ENCODE data around the gene EPHA7. TPM values are rescaled to one million over a fixed set of nuclear protein-coding genes. Genes with fewer than 3 reads are reported as not detected.

The EPHA7 gene
- total RNA-seq, 1 experiment from 2014 or later: 9.5 TPM

- Histone ChIP-seq H3K79me1 (ENCODE audit: insufficient read depth, low read depth, low read length, poor library complexity, severe bottlenecking) (no peaks in the 10 kb centered on the region), H2BK12ac (ENCODE audit: insufficient read length, low read depth, low read length) (no peak overlapping the region), H3K14ac (ENCODE audit: insufficient read depth, low read length) (no peak overlapping the region), H2BK20ac (ENCODE audit: low read depth, low read length, poor library complexity, severe bottlenecking) (no peak overlapping the region), H3K27me3 (ENCODE audit: insufficient read depth, low read length) (no peaks in the 10 kb centered on the region), H3K9me3 (ENCODE audit: control insufficient read depth, low read depth, low read length) (no peaks in the 10 kb centered on the region), H3K4ac (ENCODE audit: low read depth, low read length) (no peak overlapping the region), H4K8ac (replicated peaks; ENCODE audit: insufficient read length, low read depth, low read length) (no peak overlapping the region), H2BK15ac (ENCODE audit: low read depth, low read length) (no peak overlapping the region), H3K23ac (ENCODE audit: insufficient read length, low read depth, low read length) (no peak overlapping the region), H3K23me2 (ENCODE audit: insufficient read length, low read depth, low read length, poor library complexity, severe bottlenecking) (no peaks in the 10 kb centered on the region), H2AFZ (ENCODE audit: low read length) (no peak overlapping the region), H3K4me2 (ENCODE audit: insufficient read depth, insufficient read length, low read length) (no peak overlapping the region), H3K4me1 (ENCODE audit: insufficient read depth, low read length) (no peaks in the 10 kb centered on the region), H3K56ac (ENCODE audit: insufficient read length, low read depth, low read length) (no peak overlapping the region), H2AK5ac (ENCODE audit: insufficient read length, low read length) (no peak overlapping the region), H3T11ph (ENCODE audit: low read length) (no peak overlapping the region), H4K20me1 (ENCODE audit: control insufficient read depth, insufficient read depth, insufficient read length) (no peaks in the 10 kb centered on the region), H3K9ac (ENCODE audit: extremely low read depth, insufficient read length, low read length) (no peak overlapping the region), H4K91ac (ENCODE audit: insufficient read length, low read depth, low read length) (no peak overlapping the region), H2BK5ac (ENCODE audit: insufficient read length, low read length) (no peak overlapping the region), H2BK120ac (ENCODE audit: low read depth, low read length, poor library complexity, severe bottlenecking) (no peak overlapping the region), H3K79me2 (ENCODE audit: insufficient read depth, low read length) (no peaks in the 10 kb centered on the region), H3K27ac (ENCODE audit: insufficient read length, low read depth, low read length) (no peak overlapping the region), H4K5ac (ENCODE audit: insufficient read length, low read depth, low read length) (no peak overlapping the region), H3K18ac (ENCODE audit: insufficient read length, low read depth, low read length) (no peak overlapping the region)
- no peaks in the 10 kb centered on the region for H3K27me3 Mint-ChIP-seq (ENCODE audit: low read depth)
- H3K4me1 Mint-ChIP-seq: peaks cover 7 to 11% of the 10 kb centered on the region in 2 experiments
- no peak overlapping the region for H3K27ac Mint-ChIP-seq
- H3K9me3 Mint-ChIP-seq: peaks cover 2 to 3% of the 10 kb centered on the region in 2 experiments; a peak in 2 of 5 replicates
- WGBS (ENCODE audit: extremely low coverage, insufficient read length, low lambda C conversion rate): no CpG with 5 or more reads among the region's 1 CpG
- peaks cover 10 to 21% (median 14%) of the 10 kb centered on the region in 3 experiments; a peak in 6 of 7 replicates for H3K36me3 Mint-ChIP-seq (ENCODE audit: insufficient read depth in 1 of 3, low read depth in 3 of 3)
- DNase-seq: no peak
- no peak for TF ChIP-seq CTCF (conservative IDR thresholded peaks at IDR 0.05)
- no peak overlapping the region for H3K4me3 Mint-ChIP-seq
These were observed 66.8 kb downstream of the EPHA7 start for GRCh38 chr6:93352604-93353003.

All from H9 (cell line).